HS-5 (cell line): ENCODE results near the gene LGALS7.
"Not testable (repeated sequence)": the region's sequence is repeated elsewhere in the genome, so short reads cannot be mapped to it uniquely, and the experiment has no call there.

ENCODE experiments used
- DNase-seq: peaks from one replicate; pipeline ENCODE4 v3.0.0-alpha.2; 2012; ENCODE audit warnings: low read depth

Gene LGALS7

GRCh38 chr19:38773469-38774177 is at the start of gene LGALS7:
Gene LGALS7, minus strand, starts transcription at chr19:38773517. Its CDS starts 25 bp downstream, at chr19:38773492.
- no peak for DNase-seq

DNA sequence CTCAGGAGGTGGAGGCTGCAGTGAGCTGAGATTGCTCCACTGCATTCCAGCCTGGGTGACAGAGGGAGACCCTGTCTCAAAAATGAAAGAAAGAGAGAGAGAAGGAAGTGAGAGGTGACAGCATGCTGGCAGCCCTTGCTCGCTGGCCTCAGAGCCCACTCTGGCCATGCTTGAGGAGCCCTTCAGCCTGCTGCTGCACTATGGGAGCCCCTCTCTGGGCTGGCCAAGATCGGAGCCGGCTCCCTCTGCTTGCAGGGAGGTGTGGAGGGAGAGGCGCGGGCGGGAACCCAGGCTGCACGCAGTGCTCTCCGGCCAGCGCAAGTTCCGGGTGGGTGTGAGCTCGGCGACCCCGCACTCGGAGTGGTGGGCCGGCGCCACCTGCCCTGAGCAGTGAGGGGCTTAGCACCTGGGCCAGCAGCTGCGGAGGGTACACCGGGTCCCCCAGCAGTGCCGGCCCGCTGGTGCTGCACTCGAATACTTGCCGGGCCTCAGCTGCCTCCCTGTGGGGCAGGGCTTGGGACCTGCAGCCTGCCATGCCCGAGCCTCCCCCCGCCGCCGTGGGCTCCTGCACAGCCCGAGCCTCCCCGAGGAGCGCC is 48.0 kb upstream of the LGALS7 start:
- not testable (repeated sequence) for DNase-seq

GRCh38 chr19:38819231-38819920 is 46.1 kb upstream of the LGALS7 start:
- DNase-seq, result no peak

- no peak for DNase-seq
Observed at GRCh38 chr19:38817081-38817480, 43.8 kb upstream of the LGALS7 start.

DNA sequence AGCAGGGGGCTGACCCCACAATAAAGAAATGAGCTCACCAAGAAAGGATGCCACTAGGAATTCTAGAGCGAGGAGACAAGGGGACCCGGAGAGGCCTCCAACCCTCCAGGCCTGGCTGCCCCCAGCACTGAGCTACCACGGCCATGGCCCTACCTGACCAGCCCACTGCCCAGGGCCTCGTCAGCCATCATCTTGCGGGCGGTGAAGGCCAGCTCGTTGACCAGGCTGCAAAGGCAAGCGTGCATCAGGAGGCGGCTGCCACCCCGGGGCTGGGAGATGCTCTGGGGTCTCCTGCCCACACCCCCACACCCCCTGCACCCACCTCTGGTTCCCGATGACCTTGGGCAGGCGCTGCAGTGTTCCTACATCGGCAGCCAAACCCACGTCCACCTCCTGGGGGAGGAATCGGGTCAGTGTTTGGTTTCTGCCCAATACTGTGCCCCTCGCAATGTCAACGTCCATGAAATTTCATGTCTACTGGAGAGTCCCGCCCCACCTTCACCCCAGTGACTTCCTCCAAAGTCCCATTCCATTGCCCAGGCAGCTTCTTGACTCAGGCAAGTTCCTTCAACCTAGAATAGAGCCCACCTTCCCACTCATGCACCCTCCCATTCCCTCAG is 42.9 kb upstream of the LGALS7 start:
- DNase-seq, result no peak

- DNase-seq, result no peak
Observed at GRCh38 chr19:38815059-38816001, 42.0 kb upstream of the LGALS7 start.

DNA sequence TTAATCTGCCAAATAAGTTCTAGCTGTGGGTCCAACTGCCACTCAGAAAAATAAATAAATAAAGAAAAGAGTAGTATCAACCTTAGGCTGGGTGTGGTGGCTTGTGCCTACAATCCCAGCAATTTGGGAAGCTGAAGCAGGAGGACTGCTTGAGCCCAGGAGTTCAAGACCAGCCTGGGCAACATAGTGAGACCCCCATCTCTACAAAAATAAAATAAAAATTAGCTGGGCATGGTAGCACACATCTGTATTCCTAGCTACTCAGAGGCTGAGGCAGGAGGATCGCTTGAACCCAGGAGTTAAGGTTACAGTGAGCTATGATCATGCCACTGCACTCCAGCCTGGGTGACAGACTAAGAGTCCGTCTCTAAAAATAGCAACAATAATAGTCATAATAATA is 40.6 kb upstream of the LGALS7 start:
- DNase-seq, result not testable (repeated sequence)

DNA sequence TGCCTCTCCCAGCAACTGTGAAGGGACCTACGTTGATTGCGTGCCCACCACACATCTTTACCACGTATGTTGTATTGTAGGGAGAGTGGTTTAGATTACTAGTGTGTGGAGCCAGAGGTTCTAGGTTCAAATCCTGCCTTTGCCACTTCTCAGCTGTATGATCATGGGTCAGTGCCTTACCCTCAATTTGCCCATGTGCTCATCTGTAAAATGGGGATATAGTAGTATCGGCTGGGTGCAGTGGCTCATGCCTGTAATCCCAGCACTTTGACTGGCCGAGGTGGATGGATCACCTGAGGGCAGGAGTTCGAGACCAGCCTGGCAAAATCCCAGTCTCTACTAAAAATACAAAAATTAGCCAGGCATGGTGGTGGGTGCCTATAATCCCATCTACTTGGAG is 40.0 kb upstream of the LGALS7 start:
- DNase-seq, result no peak

DNA sequence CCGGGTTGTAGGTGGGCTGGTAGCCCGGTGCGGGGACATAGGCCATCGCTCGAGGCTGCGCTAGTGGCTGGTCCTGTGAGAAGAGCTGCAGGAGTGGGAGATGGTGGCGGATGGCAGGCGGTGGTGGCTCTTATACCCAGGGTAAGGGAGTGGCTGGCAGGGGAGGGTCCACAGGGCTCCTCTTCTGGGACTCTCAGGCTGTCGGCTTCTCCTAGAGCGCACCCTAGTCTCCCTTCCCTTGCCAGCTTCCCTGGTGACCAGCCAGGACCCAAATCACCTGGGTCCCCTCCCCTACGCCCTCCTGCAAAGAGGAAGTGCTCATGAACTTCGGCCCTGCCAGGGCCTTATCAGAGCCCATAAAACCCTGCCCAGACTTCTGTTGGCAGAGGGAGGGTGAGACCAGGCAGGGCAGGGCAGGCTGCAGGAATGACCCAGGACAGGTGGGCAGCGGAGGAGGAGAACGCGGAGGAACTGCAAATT is 39.6 kb upstream of the LGALS7 start, which contains the start of gene LGALS4:
Gene LGALS4, minus strand, starts transcription at position 105 of the 480 bp plus-strand sequence. Its CDS starts 59 bp downstream, at position 46.
- DNase-seq, result no peak

GRCh38 chr19:38812009-38812840 is 38.9 kb upstream of the LGALS7 start:
- DNase-seq, result no peak

DNA sequence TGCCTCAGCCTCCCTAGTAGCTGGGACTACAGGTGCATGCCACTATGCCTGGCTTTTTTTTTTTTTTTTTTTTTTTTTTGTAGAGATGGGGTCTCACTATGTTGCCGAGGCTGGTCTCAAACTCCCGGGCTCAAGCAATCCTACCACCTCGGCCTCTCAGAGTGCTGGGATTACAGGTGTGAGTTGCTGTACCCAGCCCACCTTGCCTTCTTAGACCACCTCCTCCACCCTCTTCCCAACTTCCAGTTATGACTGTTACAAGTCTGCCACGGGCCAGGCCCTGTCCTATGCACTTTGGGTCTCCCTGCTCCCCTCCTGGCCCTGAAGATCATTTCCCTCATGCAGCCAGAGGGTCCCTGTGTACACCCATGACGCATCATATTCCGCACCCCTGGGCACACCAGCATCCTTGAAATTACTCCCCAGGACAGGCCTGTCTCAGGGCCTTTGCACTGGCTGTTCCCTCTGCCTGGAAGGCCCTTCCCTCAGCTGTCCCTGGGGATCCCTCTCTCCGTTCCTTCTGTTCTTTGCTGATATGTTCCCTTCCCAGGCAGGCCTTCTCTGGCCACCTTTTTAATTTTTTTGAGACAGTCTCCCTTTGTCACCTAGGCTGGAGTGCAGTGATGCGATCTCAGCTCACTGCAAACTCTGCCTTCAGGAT is 36.4 kb upstream of the LGALS7 start:
- no peak for DNase-seq

DNA sequence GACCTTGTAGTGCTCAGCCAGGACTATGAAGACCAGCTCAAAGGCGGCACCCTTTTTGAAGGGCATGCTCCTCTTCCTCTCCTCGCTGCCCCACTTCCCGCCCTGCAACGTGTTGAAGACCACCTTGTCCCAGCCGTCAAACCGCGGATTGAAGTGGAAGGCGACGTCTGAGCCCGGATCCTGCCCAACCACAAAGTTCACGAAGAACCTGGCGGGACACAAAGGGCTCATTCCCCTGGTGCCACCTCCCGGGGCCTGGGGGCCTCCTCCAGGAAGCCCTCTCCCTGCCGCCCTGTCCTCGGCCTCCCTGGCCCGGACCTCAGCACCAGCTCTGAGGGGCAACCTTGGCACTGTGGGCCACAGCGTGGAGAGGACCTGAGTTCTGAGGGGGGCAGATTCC is 35.4 kb upstream of the LGALS7 start:
- DNase-seq, result no peak

DNA sequence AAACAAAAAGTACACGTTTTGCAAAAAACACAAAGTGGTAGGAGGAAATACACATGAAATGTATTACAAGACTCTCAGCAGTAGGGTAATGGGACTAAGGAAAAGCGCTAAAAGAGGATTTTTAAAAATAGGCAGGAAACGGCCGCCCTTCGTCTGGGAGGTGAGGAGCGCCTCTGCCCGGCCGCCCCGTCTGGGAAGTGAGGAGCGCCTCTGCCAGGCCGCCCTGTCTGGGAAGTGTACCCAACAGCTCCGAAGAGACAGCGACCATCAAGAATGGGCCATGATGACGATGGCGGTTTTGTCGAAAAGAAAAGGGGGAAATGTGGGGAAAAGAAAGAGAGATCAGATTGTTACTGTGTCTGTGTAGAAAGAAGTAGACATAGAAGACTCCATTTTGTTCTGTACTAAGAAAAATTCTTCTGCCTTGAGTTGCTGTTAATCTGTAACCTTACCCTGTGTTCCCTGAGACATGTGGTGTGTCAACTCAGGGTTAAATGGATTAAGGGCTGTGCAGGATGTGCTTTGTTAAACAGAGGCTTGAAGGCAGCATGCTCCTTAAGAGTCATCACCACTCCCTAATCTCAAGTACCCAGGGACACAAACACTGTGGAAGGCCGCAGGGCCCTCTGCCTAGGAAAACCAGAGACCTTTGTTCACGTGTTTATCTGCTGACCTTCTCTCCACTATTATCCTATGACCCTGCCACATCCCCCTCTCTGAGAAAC is 34.2 kb upstream of the LGALS7 start:
- DNase-seq, result not testable (repeated sequence)

GRCh38 chr19:38806371-38806770 is 33.1 kb upstream of the LGALS7 start:
- no peak for DNase-seq

DNA sequence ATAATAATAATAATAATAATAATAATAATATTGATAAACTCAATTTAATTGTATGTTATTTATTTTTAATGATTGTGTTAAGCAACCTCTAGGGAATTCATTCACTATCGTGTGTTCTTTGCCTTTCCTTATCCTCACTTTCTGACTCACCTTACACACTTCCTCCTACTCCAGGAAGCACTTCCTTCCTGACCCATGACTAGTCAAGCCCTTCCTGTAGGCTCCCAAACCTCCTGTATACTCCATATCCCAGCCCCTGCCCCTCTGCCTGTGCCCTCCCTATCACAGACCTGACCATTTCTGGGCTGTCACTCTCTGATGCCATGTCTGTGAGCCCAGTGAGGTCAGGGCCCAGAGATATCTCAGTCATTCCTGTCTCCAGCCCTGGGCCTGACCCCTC is 31.9 kb upstream of the LGALS7 start:
- no peak for DNase-seq

- no peak for DNase-seq
Observed at GRCh38 chr19:38803543-38803942, 30.2 kb upstream of the LGALS7 start.

GRCh38 chr19:38801359-38802095 is 28.2 kb upstream of the LGALS7 start:
- DNase-seq, result no peak

GRCh38 chr19:38800577-38801347 is 27.4 kb upstream of the LGALS7 start:
- DNase-seq, result no peak
